Measurements from ENCODE around the gene PAPSS2. TPM values are rescaled to one million over a fixed set of nuclear protein-coding genes. Genes with fewer than 3 reads are reported as not detected.
A peak's percentile ranks its signal among the peaks of the same experiment; 100 is the strongest.
"Not testable (repeated sequence)": the region's sequence is repeated elsewhere in the genome, so short reads cannot be mapped to it uniquely, and the experiment has no call there.

Gene PAPSS2
- total RNA-seq: 100 to 1,000 TPM; 219 to 322 TPM
- long read RNA-seq, transcript PAPSS2-201 (12 exons, 3,949 nt): major isoform, 44 of 139 reads
- long read RNA-seq, partial matches to known transcripts: 82 of 139 reads
- long read RNA-seq, other reads (novel, unspliced or antisense): 13 of 139 reads

GRCh38 chr10:87659571-87660483 is at the start of gene PAPSS2:
TSS of gene PAPSS2 (plus strand) at chr10:87659878. CDS start at chr10:87659982, 104 bp downstream.
- ATAC-seq (peak; percentile 86), DNase-seq (peak; percentile 68 to 76)
- intact Hi-C loops (cut with DNase I, micrococcal nuclease): loop anchor here in 1 of 2 donors (10.0 kb wide), 1 partner anchor 75 kb away; no protein-coding TSS in a partner anchor

DNA sequence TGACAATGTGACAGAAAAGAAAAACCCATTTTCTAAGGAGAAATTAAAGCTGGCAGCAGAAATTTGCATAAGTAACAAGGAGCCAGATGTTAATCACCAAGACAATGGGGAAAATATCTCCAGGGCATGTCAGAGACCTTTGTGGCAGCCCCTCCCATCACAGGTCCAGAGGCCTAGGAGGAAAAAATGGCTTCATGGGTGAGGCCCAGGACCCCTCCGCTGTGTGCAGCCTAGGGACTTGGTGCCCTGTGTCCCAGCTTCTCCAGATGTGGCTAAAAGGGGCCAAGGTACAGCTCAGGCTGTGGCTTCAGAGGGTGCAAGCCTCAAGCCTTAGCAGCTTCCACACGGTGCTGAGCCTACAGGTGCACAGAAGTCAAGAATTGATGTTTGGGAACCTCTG is 48.3 kb upstream of the PAPSS2 start:
- DNase-seq; intact Hi-C loops (cut with DNase I, micrococcal nuclease): not testable (repeated sequence)
- peak; percentile 11 for ATAC-seq

DNA sequence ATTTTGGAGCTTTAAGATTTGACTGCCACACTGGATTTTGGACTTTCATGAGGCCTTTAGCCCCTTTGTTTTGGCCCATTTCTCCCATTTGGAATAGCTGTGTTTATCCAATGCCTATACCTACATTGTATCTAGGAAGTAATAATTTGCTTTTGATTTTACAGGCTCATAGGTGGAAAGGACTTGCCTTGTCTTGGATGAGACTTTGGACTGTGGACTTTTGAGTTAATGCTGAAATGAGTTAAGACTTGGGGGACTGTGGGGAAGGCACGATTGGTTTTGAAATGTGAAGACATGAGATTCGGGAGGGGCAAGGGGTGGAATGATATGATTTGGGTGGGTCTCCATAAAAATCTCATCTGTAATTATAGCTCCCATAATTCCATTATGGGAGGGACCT is 47.6 kb upstream of the PAPSS2 start:
- ATAC-seq: peak; percentile 73
- no peak for DNase-seq
- intact Hi-C loops (cut with DNase I, micrococcal nuclease): no loop called here

GRCh38 chr10:87613751-87614150 is 45.9 kb upstream of the PAPSS2 start:
- intact Hi-C loops (cut with DNase I, micrococcal nuclease): no loop called here
- no peak for DNase-seq
- ATAC-seq: no peak

- DNase-seq (no peak), ATAC-seq (no peak)
- intact Hi-C loops (cut with DNase I, micrococcal nuclease): no loop called here
These were observed 43.8 kb upstream of the PAPSS2 start for GRCh38 chr10:87615856-87616255.

GRCh38 chr10:87617503-87617902 is 42.2 kb upstream of the PAPSS2 start:
- DNase-seq: no peak
- intact Hi-C loops (cut with DNase I, micrococcal nuclease): no loop called here
- no peak for ATAC-seq

DNA sequence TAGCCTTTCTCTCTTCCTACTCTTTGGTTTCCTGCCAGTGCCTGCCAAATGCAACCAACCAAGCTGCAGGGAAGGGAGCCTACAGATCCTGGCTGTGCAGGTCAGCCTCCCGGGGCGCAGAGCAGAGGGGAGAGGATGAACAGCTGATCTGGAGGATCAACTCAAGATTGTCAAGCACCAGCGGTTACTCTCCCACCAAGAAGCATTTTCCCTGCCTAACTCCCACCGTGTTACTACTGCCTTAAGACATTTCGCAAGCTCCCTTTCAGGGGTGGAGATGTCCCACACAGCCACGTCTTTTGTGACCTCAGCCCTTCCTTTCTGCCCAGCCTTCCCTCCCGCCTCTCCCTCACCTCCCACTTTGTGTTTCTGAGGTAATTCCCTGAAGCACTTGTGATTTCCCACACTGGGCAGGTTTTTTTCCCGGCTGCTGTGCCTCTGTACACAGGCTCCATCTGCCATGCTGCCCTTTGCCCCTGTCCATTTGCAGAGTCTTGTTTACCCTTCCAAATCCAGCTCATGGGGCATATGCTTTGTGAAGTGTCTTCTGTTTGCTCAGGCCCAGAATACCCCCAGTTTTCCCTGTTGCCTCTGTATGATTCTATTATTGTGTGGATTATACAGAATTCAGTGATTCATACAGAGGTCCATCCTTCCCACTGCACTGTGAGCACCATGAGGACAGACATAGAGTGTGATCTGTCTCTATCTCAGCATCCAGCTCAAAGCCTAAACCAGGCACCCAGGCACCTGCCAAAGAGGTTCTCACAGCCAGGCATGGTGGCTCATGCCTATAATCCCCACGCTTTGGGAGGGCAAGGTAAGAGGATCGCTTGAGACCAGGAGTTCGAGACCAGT is 40.9 kb upstream of the PAPSS2 start:
- peak; percentile 68 to 71 for DNase-seq
- intact Hi-C loops (cut with DNase I, micrococcal nuclease): no loop called here
- peak; percentile 83 for ATAC-seq

- ATAC-seq: peak; percentile 33
- no peak for DNase-seq
- intact Hi-C loops (cut with DNase I, micrococcal nuclease): no loop called here
These were observed 40.0 kb upstream of the PAPSS2 start for GRCh38 chr10:87619705-87620104.

- intact Hi-C loops (cut with DNase I, micrococcal nuclease); ATAC-seq; DNase-seq: not testable (repeated sequence)
These were observed 38.2 kb upstream of the PAPSS2 start for GRCh38 chr10:87621440-87621839.

DNA sequence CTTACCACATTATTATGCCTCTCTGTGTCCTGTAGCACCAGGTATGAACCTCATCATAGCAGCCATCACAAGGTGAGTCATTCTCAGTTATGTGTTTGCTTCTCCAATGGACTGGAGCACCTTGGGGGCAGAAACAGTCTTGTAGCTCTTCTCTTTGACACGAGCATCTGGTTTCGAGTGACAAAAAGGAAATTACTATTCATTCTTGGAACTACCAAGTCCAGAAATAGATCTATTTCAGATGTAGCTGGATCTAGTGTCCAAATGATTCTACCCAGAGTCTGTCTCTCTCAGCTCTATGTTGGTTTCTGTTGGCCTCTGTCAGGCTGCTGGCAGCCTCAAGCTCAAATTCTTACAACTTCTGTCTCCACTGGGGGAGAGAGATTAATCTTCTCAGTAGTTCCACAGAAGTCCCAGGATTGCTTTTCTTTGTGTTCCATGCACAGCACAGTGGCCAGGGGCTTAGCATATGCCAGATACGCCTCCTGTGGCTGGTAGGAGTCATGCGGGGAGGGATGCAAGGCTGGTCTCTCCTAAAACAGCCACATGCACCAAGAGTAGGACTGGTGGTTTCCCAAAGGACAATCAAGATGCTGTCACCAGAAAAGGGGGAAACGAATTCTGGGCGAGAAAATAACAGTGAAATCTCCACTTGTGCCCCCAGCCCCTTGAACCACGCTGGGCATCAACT is 37.2 kb upstream of the PAPSS2 start:
- no peak for DNase-seq
- intact Hi-C loops (cut with DNase I, micrococcal nuclease): no loop called here
- ATAC-seq: no peak

GRCh38 chr10:87623191-87623590 is 36.5 kb upstream of the PAPSS2 start:
- ATAC-seq (peak; percentile 54), DNase-seq (no peak)
- intact Hi-C loops (cut with DNase I, micrococcal nuclease): no loop called here

- intact Hi-C loops (cut with DNase I, micrococcal nuclease): no loop called here
These were observed 34.0 kb upstream of the PAPSS2 start for GRCh38 chr10:87625661-87626060.

DNA sequence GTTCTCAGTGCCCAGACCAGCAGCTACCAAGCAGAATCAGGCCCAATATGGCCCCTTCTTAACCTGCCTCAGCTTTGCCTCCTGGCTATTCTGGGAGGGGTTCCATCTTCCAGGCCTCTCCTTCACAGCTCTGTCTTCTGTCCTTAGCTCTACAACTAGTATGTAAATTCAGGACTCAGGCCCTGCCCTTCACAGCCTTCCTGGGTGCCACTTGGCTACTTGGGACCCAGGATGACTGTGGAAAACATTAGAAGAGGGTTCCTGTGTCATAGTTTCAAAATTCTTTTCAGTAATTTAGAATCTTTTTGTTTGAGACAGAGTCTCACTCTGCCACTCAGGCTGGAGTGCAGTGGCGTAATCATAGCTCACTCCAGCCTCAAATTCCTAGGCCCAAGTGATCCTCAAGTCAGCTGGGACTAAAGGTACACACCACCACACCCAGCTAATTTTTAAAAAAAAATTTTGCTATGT is 33.2 kb upstream of the PAPSS2 start:
- ATAC-seq (no peak), DNase-seq (no peak)
- intact Hi-C loops (cut with DNase I, micrococcal nuclease): no loop called here

More at GRCh38 chr10:87625661-87626060, 34.0 kb upstream of the PAPSS2 start:
- DNase-seq (no peak), ATAC-seq (no peak)

DNA sequence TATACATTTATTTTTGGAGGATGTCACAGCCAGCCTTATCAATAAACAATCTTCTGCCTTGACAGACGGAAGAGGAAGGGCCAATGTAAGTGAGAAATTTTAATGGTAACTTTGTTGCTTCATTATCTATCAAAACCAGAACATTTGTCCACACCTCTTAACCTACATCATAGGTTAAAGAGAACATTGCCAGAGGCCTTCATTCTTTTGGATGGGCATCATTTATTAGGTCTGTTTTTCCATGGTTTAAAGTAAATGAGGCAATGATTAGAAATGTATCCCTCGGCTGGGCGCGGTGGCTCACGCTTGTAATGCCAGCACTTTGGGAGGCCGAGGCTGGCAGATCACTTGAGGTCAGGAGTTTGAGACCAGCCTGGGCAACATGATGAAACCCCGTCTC is 29.5 kb upstream of the PAPSS2 start:
- DNase-seq (no peak), ATAC-seq (no peak)
- intact Hi-C loops (cut with DNase I, micrococcal nuclease): no loop called here

DNA sequence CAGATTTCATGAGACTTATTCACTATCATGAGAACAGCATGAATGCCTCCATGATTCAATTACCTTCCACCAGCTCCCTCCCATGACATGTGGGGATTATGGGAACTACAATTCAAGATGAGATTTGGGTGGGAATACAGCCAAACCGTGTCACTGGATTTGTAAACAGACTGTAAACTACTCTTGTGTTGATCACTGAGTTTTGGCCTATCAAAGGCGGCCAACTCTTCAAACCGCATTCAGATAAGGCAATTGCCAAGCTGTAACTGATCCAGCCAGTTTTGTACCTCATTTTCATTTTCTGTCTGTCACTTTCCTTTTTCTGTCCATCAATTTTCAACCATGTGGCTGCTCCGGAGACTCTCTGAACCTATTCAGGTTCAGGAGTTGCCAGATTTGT is 27.2 kb upstream of the PAPSS2 start:
- intact Hi-C loops (cut with DNase I, micrococcal nuclease): no loop called here
- DNase-seq (no peak), ATAC-seq (no peak)

DNA sequence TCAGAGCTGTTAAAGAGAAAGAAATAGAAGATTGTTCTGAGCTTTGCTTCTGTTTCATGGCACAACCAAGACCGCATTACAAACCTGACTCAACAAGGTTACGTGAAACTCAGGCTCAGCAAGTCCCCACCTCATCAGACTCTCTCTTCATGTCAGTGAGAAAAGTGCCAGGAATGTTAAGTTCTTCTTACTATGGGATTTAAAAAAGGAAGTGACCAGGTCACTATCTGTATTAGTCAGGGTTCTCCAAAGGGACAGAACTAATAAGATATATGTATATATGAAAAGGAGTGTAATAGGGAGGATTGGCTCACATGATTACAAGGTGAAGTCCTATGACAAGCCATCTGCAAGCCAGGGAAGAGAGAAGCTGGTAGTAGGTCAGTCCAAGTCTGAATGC is 25.4 kb upstream of the PAPSS2 start:
- intact Hi-C loops (cut with DNase I, micrococcal nuclease): no loop called here
- DNase-seq: no peak
- no peak for ATAC-seq

GRCh38 chr10:87635498-87636312 is 24.0 kb upstream of the PAPSS2 start:
- intact Hi-C loops (cut with DNase I, micrococcal nuclease): no loop called here
- DNase-seq (no peak), ATAC-seq (peak; percentile 89)

All from left colon (tissue), 2 donors.